WTC11 (cell line): ENCODE data around the gene ADAM22. TPM values are rescaled to one million over a fixed set of nuclear protein-coding genes. Genes with fewer than 3 reads are reported as not detected.

Experiments used
- ATAC-seq: fragments of 200-7000 bp; cut with Tn5 transposase; 2 replicates; pipeline ENCODE4 v1.10.0; 2021; ENCODE audit warnings: mild to moderate bottlenecking, moderate library complexity
- CTCF ChIA-PET: fragments of 300-600 bp; sonication (Branson Sonifier 250); formaldehyde crosslinking; loops from one replicate; lab custom pipeline; 2021; ENCODE audit warnings: antibody characterized with exemption; lab: Charles Lee
- POLR2A ChIA-PET: fragments of 350-600 bp; sonication (Branson Sonifier 250); formaldehyde crosslinking; loops from one replicate; lab custom pipeline; 2021; ENCODE audit warnings: antibody characterized with exemption; lab: Charles Lee
- DNase-seq: peaks from one replicate; pipeline ENCODE4 v3.0.0; 2021; ENCODE audit warnings: low spot score
- H3K27ac Mint-ChIP-seq: 2 replicates; pipeline ENCODE4 v1.8.0; 2021; ENCODE audit warnings: mixed read lengths
- H3K27me3 Mint-ChIP-seq: 2 replicates; pipeline ENCODE4 v1.8.0; 2021; ENCODE audit warnings: low read depth, mild to moderate bottlenecking, moderate library complexity, mixed read lengths
- H3K36me3 Mint-ChIP-seq: 2 replicates; pipeline ENCODE4 v1.8.0; 2021; ENCODE audit warnings: mixed read lengths
- H3K4me1 Mint-ChIP-seq: 2 replicates; pipeline ENCODE4 v1.8.0; 2022; ENCODE audit warnings: mixed read lengths
- H3K4me3 Mint-ChIP-seq: 2 replicates; pipeline ENCODE4 v1.8.0; 2021; ENCODE audit warnings: mild to moderate bottlenecking, moderate library complexity, mixed read lengths
- H3K9me3 Mint-ChIP-seq: 2 replicates; pipeline ENCODE4 v1.8.0; 2021; ENCODE audit warnings: mixed read lengths
- ATF3 ChIP-seq: sonication (generic); formaldehyde crosslinking; conservative IDR thresholded peaks from 2 replicates; pipeline ENCODE4 v1.8.1; 2022; ENCODE audit warnings: mild to moderate bottlenecking, missing genetic modification reagents
- CDX4 ChIP-seq: fragments of 250-450 bp; sonication (Bioruptor Pico); IDR thresholded peaks from 2 replicates; pipeline ENCODE4 v1.9.0; 2021; ENCODE audit warnings: moderate library complexity, mild to moderate bottlenecking, inconsistent platforms, borderline replicate concordance
- CTCF ChIP-seq: fragments of 200-600 bp; IDR thresholded peaks from 2 replicates; pipeline ENCODE4 v1.8.0; 2022; ENCODE audit warnings: antibody characterized with exemption
- FOXK1 ChIP-seq: sonication (generic); formaldehyde crosslinking; IDR thresholded peaks from 2 replicates; pipeline ENCODE4 v1.8.0; 2022; ENCODE audit warnings: mild to moderate bottlenecking, moderate library complexity, missing genetic modification reagents
- GRHL2 ChIP-seq: fragments of 250-450 bp; sonication (Bioruptor Pico); IDR thresholded peaks from 2 replicates; pipeline ENCODE4 v1.8.0; 2022; ENCODE audit warnings: mild to moderate bottlenecking, moderate library complexity; ENCODE audit not compliant: insufficient replicate concordance, severe bottlenecking
- HMGA2 ChIP-seq: fragments of 250-450 bp; sonication (Bioruptor Pico); IDR thresholded peaks from 2 replicates; pipeline ENCODE4 v1.4.0; 2021; ENCODE audit warnings: mild to moderate bottlenecking, moderate library complexity
- JAZF1 ChIP-seq: fragments of 250-450 bp; sonication (Bioruptor Pico); IDR thresholded peaks from 2 replicates; pipeline ENCODE4 v1.9.0; 2021; ENCODE audit warnings: moderate library complexity, mild to moderate bottlenecking, inconsistent platforms
- KAT7 ChIP-seq: sonication (generic); formaldehyde crosslinking; IDR thresholded peaks from 2 replicates; pipeline ENCODE4 v1.8.1; 2023; ENCODE audit warnings: missing genetic modification reagents, mild to moderate bottlenecking, borderline replicate concordance
- NFYB ChIP-seq: sonication (generic); formaldehyde crosslinking; conservative IDR thresholded peaks from 2 replicates; pipeline ENCODE4 v1.8.0; 2022; ENCODE audit warnings: low read depth, missing genetic modification reagents
- NR1H2 ChIP-seq: sonication (generic); formaldehyde crosslinking; IDR thresholded peaks from 2 replicates; pipeline ENCODE4 v1.9.0; 2021; ENCODE audit warnings: mild to moderate bottlenecking, moderate library complexity, missing genetic modification reagents
- NR3C1 ChIP-seq: sonication (generic); formaldehyde crosslinking; conservative IDR thresholded peaks from 2 replicates; pipeline ENCODE4 v1.8.1; 2023; ENCODE audit warnings: low read depth, mild to moderate bottlenecking, missing genetic modification reagents
- RELA ChIP-seq: sonication (generic); formaldehyde crosslinking; IDR thresholded peaks from 2 replicates; pipeline ENCODE4 v1.8.1; 2022; ENCODE audit warnings: missing genetic modification reagents, mild to moderate bottlenecking, borderline replicate concordance
- ZNF232 ChIP-seq: sonication (generic); formaldehyde crosslinking; IDR thresholded peaks from 2 replicates; pipeline ENCODE4 v1.8.0; 2022; ENCODE audit warnings: mild to moderate bottlenecking, missing genetic modification reagents
- ZNF263 ChIP-seq: sonication (generic); formaldehyde crosslinking; IDR thresholded peaks from 2 replicates; pipeline ENCODE4 v1.8.1; 2022; ENCODE audit warnings: low read depth, mild to moderate bottlenecking, moderate library complexity, missing genetic modification reagents
- ZNF317 ChIP-seq: sonication (generic); formaldehyde crosslinking; IDR thresholded peaks from 2 replicates; pipeline ENCODE4 v1.8.1; 2023; ENCODE audit warnings: low read depth, mild to moderate bottlenecking, moderate library complexity, missing genetic modification reagents, borderline replicate concordance
- total RNA-seq: library from RNA; stranded (reverse); gene quantifications from 3 replicates; pipeline ENCODE4 v1.2.3, GENCODE V29; 2021
- TF ChIP-seq, protein P1 (sequence below): sonication (generic); formaldehyde crosslinking; IDR thresholded peaks from 2 replicates; pipeline ENCODE4 v1.8.1; 2022; ENCODE audit warnings: low read depth, mild to moderate bottlenecking, moderate library complexity, missing genetic modification reagents, borderline replicate concordance
- TF ChIP-seq, protein P2 (sequence below): sonication (generic); formaldehyde crosslinking; IDR thresholded peaks from 2 replicates; pipeline ENCODE4 v1.8.1; 2023; ENCODE audit warnings: mild to moderate bottlenecking, missing genetic modification reagents
- TF ChIP-seq, protein P3 (sequence below): sonication (generic); formaldehyde crosslinking; IDR thresholded peaks from 2 replicates; pipeline ENCODE4 v1.8.0; 2022; ENCODE audit warnings: mild to moderate bottlenecking, missing genetic modification reagents
- TF ChIP-seq, protein P4 (sequence below): sonication (generic); formaldehyde crosslinking; IDR thresholded peaks from 2 replicates; pipeline ENCODE4 v1.8.0; 2022; ENCODE audit warnings: mild to moderate bottlenecking, missing genetic modification reagents
- TF ChIP-seq, protein P5 (sequence below): sonication (generic); formaldehyde crosslinking; IDR thresholded peaks from 2 replicates; pipeline ENCODE4 v1.8.1; 2022; ENCODE audit warnings: missing genetic modification reagents, borderline replicate concordance

The ADAM22 gene
- total RNA-seq, 1 experiment from 2014 or later: 12.4 TPM

GRCh38 chr7:88127637-88128290 is 193.7 kb downstream of the ADAM22 start:
- POLR2A ChIA-PET: interaction anchor here (0.5 kb wide), 1 partner anchor 18 kb away, joined by 3 read pairs; no protein-coding TSS in a partner anchor
- Mint-ChIP-seq H3K27me3 (no peaks in the 10 kb centered on the region), H3K36me3 (no peaks in the 10 kb centered on the region), H3K27ac (peak overlapping the region; percentile 87; the same call in 1 of the 2 replicates), H3K4me3 (no peak overlapping the region), H3K4me1 (no peaks in the 10 kb centered on the region), H3K9me3 (no peaks in the 10 kb centered on the region)
- ATAC-seq: no peak
- DNase-seq: no peak
- TF ChIP-seq, protein P1, sequence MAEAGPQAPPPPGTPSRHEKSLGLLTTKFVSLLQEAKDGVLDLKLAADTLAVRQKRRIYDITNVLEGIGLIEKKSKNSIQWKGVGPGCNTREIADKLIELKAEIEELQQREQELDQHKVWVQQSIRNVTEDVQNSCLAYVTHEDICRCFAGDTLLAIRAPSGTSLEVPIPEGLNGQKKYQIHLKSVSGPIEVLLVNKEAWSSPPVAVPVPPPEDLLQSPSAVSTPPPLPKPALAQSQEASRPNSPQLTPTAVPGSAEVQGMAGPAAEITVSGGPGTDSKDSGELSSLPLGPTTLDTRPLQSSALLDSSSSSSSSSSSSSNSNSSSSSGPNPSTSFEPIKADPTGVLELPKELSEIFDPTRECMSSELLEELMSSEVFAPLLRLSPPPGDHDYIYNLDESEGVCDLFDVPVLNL (CRISPR knock-in tag): no peak
- TF ChIP-seq, protein P2, sequence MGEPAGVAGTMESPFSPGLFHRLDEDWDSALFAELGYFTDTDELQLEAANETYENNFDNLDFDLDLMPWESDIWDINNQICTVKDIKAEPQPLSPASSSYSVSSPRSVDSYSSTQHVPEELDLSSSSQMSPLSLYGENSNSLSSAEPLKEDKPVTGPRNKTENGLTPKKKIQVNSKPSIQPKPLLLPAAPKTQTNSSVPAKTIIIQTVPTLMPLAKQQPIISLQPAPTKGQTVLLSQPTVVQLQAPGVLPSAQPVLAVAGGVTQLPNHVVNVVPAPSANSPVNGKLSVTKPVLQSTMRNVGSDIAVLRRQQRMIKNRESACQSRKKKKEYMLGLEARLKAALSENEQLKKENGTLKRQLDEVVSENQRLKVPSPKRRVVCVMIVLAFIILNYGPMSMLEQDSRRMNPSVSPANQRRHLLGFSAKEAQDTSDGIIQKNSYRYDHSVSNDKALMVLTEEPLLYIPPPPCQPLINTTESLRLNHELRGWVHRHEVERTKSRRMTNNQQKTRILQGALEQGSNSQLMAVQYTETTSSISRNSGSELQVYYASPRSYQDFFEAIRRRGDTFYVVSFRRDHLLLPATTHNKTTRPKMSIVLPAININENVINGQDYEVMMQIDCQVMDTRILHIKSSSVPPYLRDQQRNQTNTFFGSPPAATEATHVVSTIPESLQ (CRISPR knock-in tag): no peak
- no peak for TF ChIP-seq NR3C1 (CRISPR knock-in tag)
- TF ChIP-seq FOXK1 (CRISPR knock-in tag): no peak
- no peak for TF ChIP-seq ZNF232 (CRISPR knock-in tag)
- TF ChIP-seq, protein P3, sequence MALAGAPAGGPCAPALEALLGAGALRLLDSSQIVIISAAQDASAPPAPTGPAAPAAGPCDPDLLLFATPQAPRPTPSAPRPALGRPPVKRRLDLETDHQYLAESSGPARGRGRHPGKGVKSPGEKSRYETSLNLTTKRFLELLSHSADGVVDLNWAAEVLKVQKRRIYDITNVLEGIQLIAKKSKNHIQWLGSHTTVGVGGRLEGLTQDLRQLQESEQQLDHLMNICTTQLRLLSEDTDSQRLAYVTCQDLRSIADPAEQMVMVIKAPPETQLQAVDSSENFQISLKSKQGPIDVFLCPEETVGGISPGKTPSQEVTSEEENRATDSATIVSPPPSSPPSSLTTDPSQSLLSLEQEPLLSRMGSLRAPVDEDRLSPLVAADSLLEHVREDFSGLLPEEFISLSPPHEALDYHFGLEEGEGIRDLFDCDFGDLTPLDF (CRISPR knock-in tag): no peak
- no peak for TF ChIP-seq ZNF317 (CRISPR knock-in tag)
- no peak for TF ChIP-seq CDX4 (CRISPR knock-in tag)
- no peak for TF ChIP-seq NR1H2
- TF ChIP-seq ATF3 (CRISPR knock-in tag): no peak
- no peak for TF ChIP-seq NFYB (CRISPR knock-in tag)
- TF ChIP-seq KAT7 (CRISPR knock-in tag): no peak
- no peak for TF ChIP-seq GRHL2 (CRISPR knock-in tag)
- TF ChIP-seq HMGA2 (CRISPR knock-in tag): no peak
- no peak for TF ChIP-seq ZNF263 (CRISPR knock-in tag)
- no peak for TF ChIP-seq RELA
- TF ChIP-seq, protein P4, sequence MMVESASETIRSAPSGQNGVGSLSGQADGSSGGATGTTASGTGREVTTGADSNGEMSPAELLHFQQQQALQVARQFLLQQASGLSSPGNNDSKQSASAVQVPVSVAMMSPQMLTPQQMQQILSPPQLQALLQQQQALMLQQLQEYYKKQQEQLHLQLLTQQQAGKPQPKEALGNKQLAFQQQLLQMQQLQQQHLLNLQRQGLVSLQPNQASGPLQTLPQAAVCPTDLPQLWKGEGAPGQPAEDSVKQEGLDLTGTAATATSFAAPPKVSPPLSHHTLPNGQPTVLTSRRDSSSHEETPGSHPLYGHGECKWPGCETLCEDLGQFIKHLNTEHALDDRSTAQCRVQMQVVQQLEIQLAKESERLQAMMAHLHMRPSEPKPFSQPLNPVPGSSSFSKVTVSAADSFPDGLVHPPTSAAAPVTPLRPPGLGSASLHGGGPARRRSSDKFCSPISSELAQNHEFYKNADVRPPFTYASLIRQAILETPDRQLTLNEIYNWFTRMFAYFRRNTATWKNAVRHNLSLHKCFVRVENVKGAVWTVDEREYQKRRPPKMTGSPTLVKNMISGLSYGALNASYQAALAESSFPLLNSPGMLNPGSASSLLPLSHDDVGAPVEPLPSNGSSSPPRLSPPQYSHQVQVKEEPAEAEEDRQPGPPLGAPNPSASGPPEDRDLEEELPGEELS (CRISPR knock-in tag): no peak
- TF ChIP-seq, all 79 proteins: peak for 0
- CTCF ChIA-PET: no interaction called here

DNA sequence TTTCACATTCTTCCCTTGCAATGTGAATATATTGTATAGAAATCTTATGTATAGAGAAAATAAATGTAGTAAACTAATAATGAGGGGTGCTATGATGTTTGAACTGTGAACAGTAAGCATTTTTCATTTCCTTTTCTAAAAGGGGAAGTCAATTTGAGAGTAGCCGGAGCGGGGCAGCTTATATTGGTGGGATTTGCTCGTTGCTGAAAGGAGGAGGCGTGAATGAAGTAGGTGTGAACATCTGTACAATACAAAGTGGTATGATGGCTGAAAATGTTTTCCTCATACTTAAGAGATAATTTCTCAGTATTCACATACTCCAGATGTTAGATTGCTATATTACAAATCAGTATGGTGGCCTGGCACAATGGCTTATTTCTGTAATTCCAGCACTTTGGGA is 198.7 kb downstream of the ADAM22 start:
- H3K27me3 Mint-ChIP-seq: no peaks in the 10 kb centered on the region
- H3K4me1 Mint-ChIP-seq: no peaks in the 10 kb centered on the region
- CTCF ChIA-PET: no interaction called here
- H3K4me3 Mint-ChIP-seq: no peak overlapping the region
- no peaks in the 10 kb centered on the region for H3K36me3 Mint-ChIP-seq
- TF ChIP-seq CTCF (no peak), ZNF232 (CRISPR knock-in tag) (no peak), JAZF1 (no peak), NR3C1 (CRISPR knock-in tag) (no peak), KAT7 (CRISPR knock-in tag) (no peak)
- TF ChIP-seq, protein P5, sequence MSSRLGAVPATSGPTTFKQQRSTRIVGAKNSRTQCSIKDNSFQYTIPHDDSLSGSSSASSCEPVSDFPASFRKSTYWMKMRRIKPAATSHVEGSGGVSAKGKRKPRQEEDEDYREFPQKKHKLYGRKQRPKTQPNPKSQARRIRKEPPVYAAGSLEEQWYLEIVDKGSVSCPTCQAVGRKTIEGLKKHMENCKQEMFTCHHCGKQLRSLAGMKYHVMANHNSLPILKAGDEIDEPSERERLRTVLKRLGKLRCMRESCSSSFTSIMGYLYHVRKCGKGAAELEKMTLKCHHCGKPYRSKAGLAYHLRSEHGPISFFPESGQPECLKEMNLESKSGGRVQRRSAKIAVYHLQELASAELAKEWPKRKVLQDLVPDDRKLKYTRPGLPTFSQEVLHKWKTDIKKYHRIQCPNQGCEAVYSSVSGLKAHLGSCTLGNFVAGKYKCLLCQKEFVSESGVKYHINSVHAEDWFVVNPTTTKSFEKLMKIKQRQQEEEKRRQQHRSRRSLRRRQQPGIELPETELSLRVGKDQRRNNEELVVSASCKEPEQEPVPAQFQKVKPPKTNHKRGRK (CRISPR knock-in tag): no peak
- TF ChIP-seq, protein P2 (CRISPR knock-in tag): no peak
- TF ChIP-seq, all 79 proteins: peak for 0
- H3K27ac Mint-ChIP-seq: no peak overlapping the region
- POLR2A ChIA-PET: no interaction called here
- DNase-seq: no peak
- no peaks in the 10 kb centered on the region for H3K9me3 Mint-ChIP-seq
- no peak for ATAC-seq
